A549 (cell line): Measurements from ENCODE around the gene BABAM2. TPM values are rescaled to one million over a fixed set of nuclear protein-coding genes. Genes with fewer than 3 reads are reported as not detected.
"Not testable (repeated sequence)": the region's sequence is repeated elsewhere in the genome, so short reads cannot be mapped to it uniquely, and the experiment has no call there.

Experiments
- ATAC-seq, 2 experiments: fragments of 200-7000 bp in 1 of 2; fragments of >200 bp in 1 of 2; cut with Nextera tagmentation in 1 of 2; cut with Tn5 transposase in 1 of 2; 3 replicates each; pipeline versions ENCODE4 v1.8.0 to v1.9.1; 2018 to 2020; ENCODE audit warnings: mild to moderate bottlenecking in 1 of 2, moderate library complexity in 1 of 2
- CTCF ChIA-PET: fragments of 300-600 bp; sonication (Branson Sonifier 250); formaldehyde crosslinking; extraction: SDS; loops from one replicate; lab custom pipeline; 2021; ENCODE audit warnings: antibody characterized with exemption, inconsistent platforms; lab: Yijun Ruan, JAX
- POLR2A ChIA-PET: fragments of 350-600 bp; formaldehyde crosslinking; extraction: SDS; loops from one replicate; lab custom pipeline; 2021; ENCODE audit warnings: antibody characterized with exemption, inconsistent platforms; lab: Yijun Ruan, JAX
- DNase-seq, 2 experiments: peaks; one replicate each; pipeline versions ENCODE4 v3.0.0 to v3.0.0-alpha.2; 2011 to 2016; ENCODE audit warnings: low read depth in 1 of 2, low spot score in 1 of 2
- FAIRE-seq: peaks from 2 replicates; lab custom pipeline; 2011; peaks lifted over from hg19 to GRCh38; lab: Jason Lieb, UNC
- H3K27ac ChIP-seq, 2 experiments: fragments of >200 bp; sonication (Bioruptor Twin); formaldehyde crosslinking; 3 replicates each; pipeline ENCODE4 v1.5.1; 2016 to 2017
- H3K4me1 ChIP-seq: fragments of >200 bp; sonication (Bioruptor Twin); formaldehyde crosslinking; 3 replicates; pipeline ENCODE4 v1.6.1; 2016
- H3K4me2 ChIP-seq: fragments of >200 bp; sonication (Bioruptor Twin); formaldehyde crosslinking; 3 replicates; pipeline ENCODE4 v1.6.1; 2016
- H3K4me3 ChIP-seq: fragments of >200 bp; sonication (Bioruptor Twin); formaldehyde crosslinking; 3 replicates; pipeline ENCODE4 v1.5.1; 2016
- H3K9me3 ChIP-seq: fragments of >200 bp; sonication (Bioruptor Twin); formaldehyde crosslinking; 3 replicates; pipeline ENCODE4 v1.6.1; 2016
- ATOH8 ChIP-seq: fragments of 250-450 bp; sonication (Bioruptor Pico); IDR thresholded peaks from 2 replicates; pipeline ENCODE4 v1.5.0; 2020; ENCODE audit warnings: low read depth, mild to moderate bottlenecking, moderate library complexity
- CBX2 ChIP-seq: fragments of 200-600 bp; sonication (generic); IDR thresholded peaks from 2 replicates; pipeline ENCODE4 v1.6.1; 2016; ENCODE audit warnings: low read depth, mild to moderate bottlenecking, borderline replicate concordance
- CHD2 ChIP-seq: fragments of 150-350 bp; IDR thresholded peaks from 2 replicates; pipeline ENCODE4 v1.6.1; 2014; ENCODE audit warnings: low read length; ENCODE audit not compliant: partially characterized antibody
- EHMT2 ChIP-seq: fragments of 200-600 bp; sonication (generic); IDR thresholded peaks from 2 replicates; pipeline ENCODE4 v1.6.1; 2016; ENCODE audit warnings: antibody characterized with exemption, low read depth, mild to moderate bottlenecking, moderate library complexity
- FOSB ChIP-seq: fragments of 250-450 bp; sonication (Bioruptor Pico); IDR thresholded peaks from 2 replicates; pipeline ENCODE4 v1.5.0; 2020; ENCODE audit warnings: mild to moderate bottlenecking, moderate library complexity
- FOXS1 ChIP-seq: fragments of 250-450 bp; sonication (Bioruptor Pico); IDR thresholded peaks from 2 replicates; pipeline ENCODE4 v1.5.0; 2020; ENCODE audit warnings: mild to moderate bottlenecking, moderate library complexity
- GATA3 ChIP-seq: IDR thresholded peaks from 2 replicates; pipeline ENCODE4 v1.6.1; 2012; ENCODE audit warnings: borderline replicate concordance
- HDAC2 ChIP-seq: fragments of 200-600 bp; sonication (generic); IDR thresholded peaks from 2 replicates; pipeline ENCODE4 v1.6.1; 2016
- HES2 ChIP-seq: fragments of >200 bp; sonication (Bioruptor Twin); formaldehyde crosslinking; IDR thresholded peaks from 2 replicates; pipeline ENCODE4 v1.6.1; 2016
- HEYL ChIP-seq: fragments of 250-450 bp; sonication (Bioruptor Pico); IDR thresholded peaks from 2 replicates; pipeline ENCODE4 v1.8.0; 2021; ENCODE audit warnings: mild to moderate bottlenecking, moderate library complexity
- HOXB13 ChIP-seq: fragments of 250-450 bp; sonication (Bioruptor Pico); IDR thresholded peaks from 2 replicates; pipeline ENCODE4 v1.5.0; 2020; ENCODE audit warnings: low read depth, mild to moderate bottlenecking, moderate library complexity
- JUNB ChIP-seq: fragments of >200 bp; sonication (Bioruptor Twin); formaldehyde crosslinking; IDR thresholded peaks from 2 replicates; pipeline ENCODE4 v1.6.1; 2016
- KDM5A ChIP-seq: fragments of 200-600 bp; sonication (generic); IDR thresholded peaks from 2 replicates; pipeline ENCODE4 v1.6.1; 2016; ENCODE audit warnings: antibody characterized with exemption, mild to moderate bottlenecking
- MAZ ChIP-seq: fragments of 150-350 bp; IDR thresholded peaks from 2 replicates; pipeline ENCODE4 v1.6.1; 2014; ENCODE audit warnings: antibody characterized with exemption, low read depth, low read length, borderline replicate concordance
- MYC ChIP-seq: IDR thresholded peaks from 2 replicates; pipeline ENCODE4 v1.6.1; 2012; ENCODE audit warnings: mild to moderate bottlenecking, inconsistent platforms, low read length, improper control_type of control experiment, borderline replicate concordance
- NR3C1 ChIP-seq: fragments of >200 bp; sonication (Bioruptor Twin); formaldehyde crosslinking; IDR thresholded peaks from 3 replicates; pipeline ENCODE4 v1.6.1; 2017
- PBX3 ChIP-seq: IDR thresholded peaks from 2 replicates; pipeline ENCODE4 v1.6.1; 2012
- RCOR1 ChIP-seq: fragments of 150-350 bp; IDR thresholded peaks from 2 replicates; pipeline ENCODE4 v1.6.1; 2014; ENCODE audit warnings: antibody characterized with exemption, low read length, low read depth
- REST ChIP-seq: fragments of 200-600 bp; sonication (generic); IDR thresholded peaks from 2 replicates; pipeline ENCODE4 v1.6.1; 2016; ENCODE audit warnings: antibody characterized with exemption, mild to moderate bottlenecking, moderate library complexity
- RNF2 ChIP-seq: fragments of 200-600 bp; sonication (generic); IDR thresholded peaks from 2 replicates; pipeline ENCODE4 v1.6.1; 2016; ENCODE audit warnings: low read depth, mild to moderate bottlenecking, antibody characterized with exemption, moderate library complexity, borderline replicate concordance
- SMC3 ChIP-seq: fragments of >200 bp; sonication (Bioruptor Twin); formaldehyde crosslinking; IDR thresholded peaks from 3 replicates; pipeline ENCODE4 v1.6.1; 2018; ENCODE audit warnings: inconsistent platforms
- SREBF2 ChIP-seq: fragments of 450-650 bp; IDR thresholded peaks from 2 replicates; pipeline ENCODE4 v1.6.1; 2014; ENCODE audit warnings: mild to moderate bottlenecking, moderate library complexity
- ZFP36 ChIP-seq: fragments of 450-650 bp; IDR thresholded peaks from 2 replicates; pipeline ENCODE4 v1.6.1; 2014; ENCODE audit warnings: borderline replicate concordance; ENCODE audit not compliant: partially characterized antibody
- ZSCAN20 ChIP-seq: fragments of 250-450 bp; sonication (Bioruptor Pico); IDR thresholded peaks from 2 replicates; pipeline ENCODE4 v1.8.0; 2022; ENCODE audit warnings: mild to moderate bottlenecking, moderate library complexity
- WGBS: methylation state at CpG from one replicate; pipeline ENCODE4 v1.1.6; 2017; ENCODE audit errors: missing lambda C conversion rate; 5-methylcytosine and 5-hydroxymethylcytosine counted together
- polyA plus RNA-seq, 4 experiments: library from polyadenylated mRNA; depleted of rRNA in 3 of 4; stranded (reverse); fragments of >200 nt; fragmentation: RNase III in 1 of 4; extraction: RNeasy Plus Mini Kit Qiagen cat#74134 plus additional on column Dnase treatment in 1 of 4; gene quantifications; 2 replicates in 3 of 4; 3 replicates in 1 of 4; pipeline ENCODE4 v1.2.3, GENCODE V29; 2011 to 2017
- TF ChIP-seq, protein P1 (sequence below): IDR thresholded peaks from 2 replicates; pipeline ENCODE4 v1.6.1; 2012

Gene BABAM2
- polyA plus RNA-seq, 2 of the 4 experiments (the other 2 are of a cell fraction), result 53.7 to 78.4 TPM

- FAIRE-seq (no peak), ATAC-seq (no peak), DNase-seq (no peak)
- Histone ChIP-seq H3K9me3 (no peaks in the 10 kb centered on the region), H3K27ac (no peak overlapping the region), H3K4me2 (no peak overlapping the region), H3K4me3 (no peak overlapping the region), H3K4me1 (peaks cover 20% of the 10 kb centered on the region)
- ChIA-PET CTCF (interaction anchor here (1.1 to 1.6 kb wide), 6 partner anchors 12 to 137 kb away, joined by 3 to 9 read pairs (median 4); no protein-coding TSS in a partner anchor), POLR2A (no interaction called here)
- no peak for TF ChIP-seq RNF2
- TF ChIP-seq GATA3, result no peak
- TF ChIP-seq NR3C1, result no peak
- no peak for TF ChIP-seq CHD2
- TF ChIP-seq SMC3, result no peak
- no peak for TF ChIP-seq HDAC2
- no peak for TF ChIP-seq ZSCAN20 (CRISPR knock-in tag)
- TF ChIP-seq HOXB13 (CRISPR knock-in tag), result no peak
- TF ChIP-seq FOSB, result no peak
- TF ChIP-seq RCOR1, result no peak
- TF ChIP-seq HEYL (CRISPR knock-in tag), result no peak
- TF ChIP-seq KDM5A, result no peak
- 88% methylated on average over 2 of the region's 2 CpGs for WGBS
Observed at GRCh38 chr2:28253543-28253942, 363.0 kb downstream of the BABAM2 start.

DNA sequence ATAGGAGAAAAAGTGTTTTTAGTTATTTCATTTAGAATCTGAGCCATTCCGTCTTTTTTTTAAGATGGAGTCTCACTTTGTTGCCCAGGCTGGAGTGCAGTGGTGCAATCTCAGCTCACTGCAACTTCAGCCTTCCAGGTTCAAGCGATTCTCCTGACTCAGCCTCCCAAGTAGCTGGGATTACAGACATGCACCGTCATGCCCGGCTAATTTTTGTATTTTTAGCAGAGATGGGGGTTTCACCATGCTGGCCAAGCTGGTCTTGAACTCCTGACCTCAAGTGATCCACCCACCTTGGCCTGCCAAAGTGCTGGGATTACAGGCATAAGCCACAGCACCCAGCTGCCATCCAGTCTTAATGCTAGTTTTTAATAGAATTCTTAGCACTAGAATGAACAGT is 364.7 kb downstream of the BABAM2 start:
- 89% methylated on average over 4 of the region's 4 CpGs for WGBS
- H3K9me3 ChIP-seq, FAIRE-seq, ATAC-seq, CTCF ChIA-PET, POLR2A ChIA-PET, H3K4me2 ChIP-seq, DNase-seq, H3K4me3 ChIP-seq: not testable (repeated sequence)
- H3K27ac ChIP-seq, result peak overlapping the region in 1 of 2 experiments; percentile 18; a peak in 1 of 6 replicates
- H3K4me1 ChIP-seq, result peaks cover 11% of the 10 kb centered on the region

DNA sequence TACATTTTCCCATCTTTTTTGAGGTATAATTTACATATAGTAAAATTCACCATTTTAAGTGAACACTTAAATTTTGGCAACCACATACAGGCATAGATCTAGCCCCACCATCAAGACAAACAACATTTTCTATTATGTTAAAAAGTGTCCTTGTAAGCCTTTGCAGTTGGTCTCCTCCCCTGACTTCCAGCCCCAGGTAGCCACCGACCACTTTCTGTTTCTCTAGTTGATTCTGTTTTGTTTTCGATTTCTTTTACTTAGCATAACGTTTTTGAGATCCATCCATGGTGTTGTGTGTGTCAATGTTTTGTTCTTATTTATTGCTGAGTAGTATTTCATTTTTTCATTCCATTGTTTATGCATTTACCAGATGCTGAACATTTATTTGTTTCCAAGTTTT is 366.7 kb downstream of the BABAM2 start:
- Histone ChIP-seq H3K4me2 (no peak overlapping the region), H3K27ac (no peak overlapping the region), H3K9me3 (peaks cover 6% of the 10 kb centered on the region; the same call in 2 of the 3 replicates), H3K4me1 (no peaks in the 10 kb centered on the region), H3K4me3 (no peak overlapping the region)
- POLR2A ChIA-PET, result no interaction called here
- CTCF ChIA-PET, result interaction anchor here (0.7 to 1.0 kb wide), 3 partner anchors 37 to 102 kb away, joined by 3 read pairs; no protein-coding TSS in a partner anchor
- 71% methylated on average over 3 of the region's 3 CpGs for WGBS
- DNase-seq (no peak), ATAC-seq (no peak), FAIRE-seq (no peak)
- TF ChIP-seq SREBF2 (no peak), JUNB (no peak), PBX3 (no peak), HES2 (no peak), CBX2 (no peak), ATOH8 (CRISPR knock-in tag) (no peak), FOXS1 (CRISPR knock-in tag) (no peak), MYC (no peak), MAZ (no peak), ZFP36 (no peak), EHMT2 (no peak), RCOR1 (no peak), REST (no peak)
- TF ChIP-seq, protein P1, sequence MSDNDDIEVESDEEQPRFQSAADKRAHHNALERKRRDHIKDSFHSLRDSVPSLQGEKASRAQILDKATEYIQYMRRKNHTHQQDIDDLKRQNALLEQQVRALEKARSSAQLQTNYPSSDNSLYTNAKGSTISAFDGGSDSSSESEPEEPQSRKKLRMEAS, result no peak

- WGBS, result 96% methylated on average over 5 of the region's 5 CpGs
- H3K4me1 ChIP-seq, ATAC-seq, DNase-seq, CTCF ChIA-PET, FAIRE-seq, H3K9me3 ChIP-seq, H3K4me2 ChIP-seq, POLR2A ChIA-PET, H3K27ac ChIP-seq, H3K4me3 ChIP-seq: not testable (repeated sequence)
Observed at GRCh38 chr2:28259226-28259625, 368.7 kb downstream of the BABAM2 start.
